Activated CD8-positive, alpha-beta T cell treated with anti-CD3 and anti-CD28 coated beads for 36 hours (primary cell): ENCODE results near the gene SIRPB2. TPM values are rescaled to one million over a fixed set of nuclear protein-coding genes. Genes with fewer than 3 reads are reported as not detected.

Experiments used
- ATAC-seq: fragments of 200-7000 bp; cut with Tn5 transposase; one replicate; pipeline ENCODE4 v1.10.0; 2021; ENCODE audit warnings: mild to moderate bottlenecking, moderate library complexity
- CTCF ChIA-PET: fragments of 350-600 bp; sonication (Branson Sonifier 250); formaldehyde crosslinking; loops from one replicate; lab custom pipeline; 2021; ENCODE audit warnings: antibody characterized with exemption; lab: Charles Lee
- POLR2A ChIA-PET: fragments of 350-600 bp; sonication (Branson Sonifier 250); formaldehyde crosslinking; loops from one replicate; lab custom pipeline; 2021; ENCODE audit warnings: antibody characterized with exemption; lab: Charles Lee
- DNase-seq: peaks from one replicate; pipeline ENCODE4 v3.0.0-alpha.2; 2020
- H3K27ac Mint-ChIP-seq: one replicate; pipeline ENCODE4 v1.8.0; 2021; ENCODE audit warnings: mild to moderate bottlenecking, mixed read lengths
- H3K27me3 Mint-ChIP-seq: one replicate; pipeline ENCODE4 v1.8.0; 2021; ENCODE audit warnings: mixed read lengths
- H3K36me3 Mint-ChIP-seq: one replicate; pipeline ENCODE4 v1.8.0; 2021; ENCODE audit warnings: low read depth, mixed read lengths
- H3K4me1 Mint-ChIP-seq: one replicate; pipeline ENCODE4 v1.8.0; 2021; ENCODE audit warnings: low read depth, mixed read lengths
- H3K4me3 Mint-ChIP-seq: one replicate; pipeline ENCODE4 v1.8.0; 2021; ENCODE audit warnings: mild to moderate bottlenecking, moderate library complexity, mixed read lengths
- H3K9me3 Mint-ChIP-seq: one replicate; pipeline ENCODE4 v1.8.0; 2021; ENCODE audit warnings: mixed read lengths
- intact Hi-C: fragments of 100-400 bp; cut with micrococcal nuclease; formaldehyde crosslinking; loops from one replicate; pipeline ENCODE4 v1.10.0; 2022
- total RNA-seq, 2 experiments: library from RNA; stranded (reverse); gene quantifications; one replicate each; pipeline ENCODE4 v1.2.3, GENCODE V29; 2021
- TF ChIP-seq, protein P1 (sequence below): fragments of 200-600 bp; IDR thresholded peaks from one replicate; pipeline ENCODE4 v1.8.0; 2022; ENCODE audit warnings: antibody characterized with exemption, mild to moderate bottlenecking

Gene SIRPB2
- not detected for total RNA-seq

GRCh38 chr20:1491281-1491840 lies at the start of gene SIRPB2:
Gene SIRPB2 (minus strand): TSS chr20:1491420. CDS start chr20:1491359, 61 bp downstream.
- ATAC-seq (no peak), DNase-seq (no peak)
- no peaks in the 10 kb centered on the region for H3K36me3 Mint-ChIP-seq
- H3K4me1 Mint-ChIP-seq: peaks cover 12% of the 10 kb centered on the region
- CTCF ChIA-PET: interaction anchor here (1.4 to 2.8 kb wide), 3 partner anchors 12 to 286 kb away, joined by 4 to 19 read pairs (median 11); no protein-coding TSS in a partner anchor
- H3K27ac Mint-ChIP-seq: no peak within 1 kb of the TSS
- H3K27me3 Mint-ChIP-seq: peaks cover 20% of the 10 kb centered on the region
- no peak within 1 kb of the TSS for H3K4me3 Mint-ChIP-seq
- POLR2A ChIA-PET: interaction anchor here (1.2 kb wide), 1 partner anchor 24 kb away, joined by 3 read pairs; the partner anchor contains the start of gene NSFL1C
- TF ChIP-seq, protein P1, sequence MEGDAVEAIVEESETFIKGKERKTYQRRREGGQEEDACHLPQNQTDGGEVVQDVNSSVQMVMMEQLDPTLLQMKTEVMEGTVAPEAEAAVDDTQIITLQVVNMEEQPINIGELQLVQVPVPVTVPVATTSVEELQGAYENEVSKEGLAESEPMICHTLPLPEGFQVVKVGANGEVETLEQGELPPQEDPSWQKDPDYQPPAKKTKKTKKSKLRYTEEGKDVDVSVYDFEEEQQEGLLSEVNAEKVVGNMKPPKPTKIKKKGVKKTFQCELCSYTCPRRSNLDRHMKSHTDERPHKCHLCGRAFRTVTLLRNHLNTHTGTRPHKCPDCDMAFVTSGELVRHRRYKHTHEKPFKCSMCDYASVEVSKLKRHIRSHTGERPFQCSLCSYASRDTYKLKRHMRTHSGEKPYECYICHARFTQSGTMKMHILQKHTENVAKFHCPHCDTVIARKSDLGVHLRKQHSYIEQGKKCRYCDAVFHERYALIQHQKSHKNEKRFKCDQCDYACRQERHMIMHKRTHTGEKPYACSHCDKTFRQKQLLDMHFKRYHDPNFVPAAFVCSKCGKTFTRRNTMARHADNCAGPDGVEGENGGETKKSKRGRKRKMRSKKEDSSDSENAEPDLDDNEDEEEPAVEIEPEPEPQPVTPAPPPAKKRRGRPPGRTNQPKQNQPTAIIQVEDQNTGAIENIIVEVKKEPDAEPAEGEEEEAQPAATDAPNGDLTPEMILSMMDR: no peak
- intact Hi-C loops: no loop called here
- H3K9me3 Mint-ChIP-seq: no peaks in the 10 kb centered on the region

- no peak for DNase-seq
- Mint-ChIP-seq H3K4me3 (no peak overlapping the region), H3K36me3 (no peaks in the 10 kb centered on the region), H3K4me1 (peaks cover 8% of the 10 kb centered on the region), H3K27ac (no peak overlapping the region), H3K9me3 (peaks cover 7% of the 10 kb centered on the region), H3K27me3 (no peaks in the 10 kb centered on the region)
- intact Hi-C loops: loop anchor here (10.0 kb wide), 1 partner anchor 195 kb away; no protein-coding TSS in a partner anchor
- CTCF ChIA-PET: interaction anchor here (1.2 to 2.6 kb wide), 3 partner anchors 30 to 237 kb away, joined by 4 to 10 read pairs (median 4); no protein-coding TSS in a partner anchor
- POLR2A ChIA-PET: no interaction called here
- TF ChIP-seq, protein P1: no peak
- ATAC-seq: no peak
Observed at GRCh38 chr20:1539816-1540419, 48.7 kb upstream of the SIRPB2 start.

- TF ChIP-seq, protein P1: no peak
- ChIA-PET POLR2A (no interaction called here), CTCF (interaction anchor here (1.2 to 2.6 kb wide), 4 partner anchors 29 to 238 kb away, joined by 4 to 10 read pairs (median 4); no protein-coding TSS in a partner anchor)
- H3K9me3 Mint-ChIP-seq: peaks cover 7% of the 10 kb centered on the region
- no peak for ATAC-seq
- intact Hi-C loops: loop anchor here (10.0 kb wide), 1 partner anchor 196 kb away; no protein-coding TSS in a partner anchor
- no peak overlapping the region for H3K4me3 Mint-ChIP-seq
- DNase-seq: no peak
- no peak overlapping the region for H3K27ac Mint-ChIP-seq
- H3K4me1 Mint-ChIP-seq: peaks cover 8% of the 10 kb centered on the region
- no peaks in the 10 kb centered on the region for H3K36me3 Mint-ChIP-seq
- no peaks in the 10 kb centered on the region for H3K27me3 Mint-ChIP-seq
Observed at GRCh38 chr20:1538655-1539054, 47.4 kb upstream of the SIRPB2 start.

DNA sequence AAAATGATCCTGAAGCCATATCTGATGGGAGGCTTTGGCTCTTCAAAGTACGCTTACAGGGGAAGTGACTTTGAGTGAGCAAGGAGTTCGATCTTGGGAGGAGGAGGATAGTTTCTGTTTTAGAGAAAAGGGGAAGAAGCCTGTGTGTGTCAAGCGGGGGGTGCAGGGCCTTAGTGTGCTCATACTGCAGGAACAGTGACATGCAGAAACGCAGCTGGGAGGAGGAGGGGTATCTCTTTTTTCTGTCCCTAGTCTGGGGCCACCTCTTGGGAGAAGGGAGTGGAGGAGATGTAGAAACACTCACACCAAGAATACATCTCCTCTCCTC lies 46.5 kb upstream of the SIRPB2 start:
- H3K4me3 Mint-ChIP-seq: no peak overlapping the region
- no peaks in the 10 kb centered on the region for H3K36me3 Mint-ChIP-seq
- CTCF ChIA-PET: interaction anchor here (1.4 to 2.6 kb wide), 4 partner anchors 28 to 239 kb away, joined by 4 to 10 read pairs (median 6); no protein-coding TSS in a partner anchor
- DNase-seq: no peak
- no peak overlapping the region for H3K27ac Mint-ChIP-seq
- intact Hi-C loops: loop anchor here (10.0 kb wide), 1 partner anchor 197 kb away; no protein-coding TSS in a partner anchor
- TF ChIP-seq, protein P1: no peak
- ATAC-seq: no peak
- peaks cover 7% of the 10 kb centered on the region for H3K9me3 Mint-ChIP-seq
- no peaks in the 10 kb centered on the region for H3K27me3 Mint-ChIP-seq
- POLR2A ChIA-PET: no interaction called here
- peaks cover 8% of the 10 kb centered on the region for H3K4me1 Mint-ChIP-seq
